Mucosa of gallbladder (tissue), 1 donor: ENCODE measurements around the gene EXD1. TPM values are rescaled to one million over a fixed set of nuclear protein-coding genes. Genes with fewer than 3 reads are reported as not detected.

Source experiments
- DNase-seq: peaks from one replicate; pipeline ENCODE4 v3.0.0-alpha.2; 2020; ENCODE audit warnings: low spot score
- total RNA-seq: library from RNA; stranded (reverse); gene quantifications from one replicate; pipeline ENCODE4 v1.2.1, GENCODE V29; 2021
- donor health status: DM: no; HTN: no; CAD: no.

EXD1 gene
- total RNA-seq, 1 donor from 2014 or later: 0.12 TPM

DNA sequence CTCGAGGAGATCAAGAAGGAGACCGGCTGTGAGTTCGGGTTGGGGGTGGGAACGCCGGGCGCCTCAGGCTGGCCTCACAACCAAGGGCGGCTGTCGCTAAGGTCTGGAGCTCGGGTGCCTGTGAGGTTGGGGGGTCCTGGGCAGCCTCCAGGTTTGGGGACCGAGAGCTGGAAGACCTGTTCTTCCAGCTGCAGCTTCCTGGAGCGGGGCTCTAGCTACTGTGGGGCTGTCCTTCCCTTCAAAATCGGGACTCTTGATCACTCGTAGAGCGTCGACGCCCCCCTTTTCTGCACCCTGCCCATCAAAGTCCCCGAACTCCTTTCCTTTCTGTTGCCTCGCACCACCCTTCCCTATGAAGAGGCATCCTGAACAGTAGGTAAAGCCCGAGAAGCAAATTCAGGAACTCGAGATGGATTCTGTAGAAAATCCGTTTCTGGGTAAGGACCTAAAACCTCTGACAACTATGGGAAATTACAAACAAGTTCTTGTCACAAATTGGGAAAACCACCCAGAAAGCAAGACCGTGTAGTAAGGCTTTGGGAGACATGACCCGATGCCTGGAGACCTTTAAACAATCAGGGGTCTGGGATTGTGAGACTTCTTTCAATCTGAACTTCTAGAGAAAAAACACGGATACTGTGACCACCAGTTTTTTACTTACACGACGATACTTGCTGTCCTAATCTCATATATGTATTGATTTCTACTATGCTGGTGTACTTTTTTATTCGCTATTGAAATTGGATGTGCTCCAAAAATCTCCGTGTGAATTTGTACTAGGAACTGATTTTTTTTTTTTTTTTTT, 1.1 kb upstream of the EXD1 start:
- DNase-seq: no peak

DNA sequence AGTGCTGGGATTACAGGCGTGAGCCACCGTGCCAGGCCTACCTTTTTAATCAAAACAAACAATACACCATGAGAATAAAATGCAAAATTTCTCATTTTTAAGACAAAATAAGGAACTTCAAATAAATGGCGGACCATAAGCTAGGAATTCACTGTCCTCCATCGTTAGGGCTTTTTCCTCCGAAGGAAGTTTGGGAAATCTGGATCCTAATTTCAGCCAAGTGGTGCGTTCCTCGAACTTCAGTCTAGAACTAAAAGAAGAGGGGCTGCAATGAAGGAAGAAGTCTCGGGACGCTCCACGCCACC, 260 bp downstream of the EXD1 start:
- DNase-seq: no peak

GRCh38 chr15:41219381-41219780, 11.2 kb downstream of the EXD1 start:
- DNase-seq: no peak

DNA sequence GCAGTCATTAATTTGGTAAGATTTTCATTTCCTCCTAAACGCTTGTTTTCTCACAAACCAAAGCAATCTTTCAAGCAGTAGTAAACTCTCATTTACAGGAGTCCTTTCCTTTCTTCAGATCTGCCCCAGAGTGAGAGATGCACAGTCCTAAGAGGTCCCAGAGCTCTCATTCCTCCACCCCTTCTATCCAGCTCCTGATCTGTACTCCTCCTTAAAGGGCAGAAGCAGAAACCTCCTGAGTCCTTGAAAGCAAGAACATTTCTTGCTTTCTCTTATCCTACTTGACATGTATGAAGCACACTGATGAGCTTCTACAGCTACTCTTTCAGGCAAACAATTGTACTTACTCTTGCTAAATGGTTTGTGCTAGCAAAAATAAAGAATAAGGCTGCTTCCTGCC, 11.7 kb downstream of the EXD1 start:
- no peak for DNase-seq

DNA sequence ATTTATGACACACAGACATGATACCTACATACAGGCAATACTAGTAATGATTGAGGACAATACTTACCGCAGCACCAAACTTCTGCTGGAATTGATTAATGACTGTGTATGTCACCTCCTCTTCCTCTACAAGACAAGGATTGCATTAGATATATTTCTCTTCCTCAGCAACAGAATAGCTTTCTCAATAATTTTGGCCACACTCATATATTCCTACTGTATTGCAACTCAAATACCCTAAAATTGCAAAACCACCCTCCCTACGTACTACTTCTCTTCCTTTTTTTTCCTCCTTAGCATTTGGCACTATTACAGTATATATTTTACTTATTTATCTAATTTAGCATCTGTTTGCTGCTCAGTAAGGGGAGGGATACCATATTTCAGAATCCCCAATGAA, 14.8 kb downstream of the EXD1 start:
- DNase-seq: no peak

- no peak for DNase-seq
Observed at GRCh38 chr15:41207687-41208448, 22.7 kb downstream of the EXD1 start.

DNA sequence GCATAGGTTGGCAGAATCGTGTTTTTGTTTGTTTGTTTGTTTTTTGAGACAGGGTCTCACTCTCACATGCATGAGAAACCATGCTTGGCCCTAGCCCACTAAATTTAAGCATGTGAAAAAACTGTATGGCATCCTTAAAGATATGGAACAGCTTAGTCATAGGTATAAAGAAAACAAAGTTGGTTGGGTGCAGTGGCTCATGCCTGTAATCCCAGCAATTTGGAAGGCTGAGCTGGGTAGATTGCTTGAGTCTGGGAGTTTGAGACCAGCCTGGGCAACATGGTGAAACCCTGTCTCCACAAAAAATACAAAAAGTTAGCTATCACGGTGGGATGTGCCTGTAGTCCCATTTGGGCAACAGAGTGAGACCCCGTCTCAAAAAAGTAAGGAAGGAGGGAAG, 25.2 kb downstream of the EXD1 start:
- no peak for DNase-seq

- DNase-seq: no peak
Observed at GRCh38 chr15:41203395-41203794, 27.2 kb downstream of the EXD1 start.

GRCh38 chr15:41199470-41199869, 31.1 kb downstream of the EXD1 start:
- no peak for DNase-seq

DNA sequence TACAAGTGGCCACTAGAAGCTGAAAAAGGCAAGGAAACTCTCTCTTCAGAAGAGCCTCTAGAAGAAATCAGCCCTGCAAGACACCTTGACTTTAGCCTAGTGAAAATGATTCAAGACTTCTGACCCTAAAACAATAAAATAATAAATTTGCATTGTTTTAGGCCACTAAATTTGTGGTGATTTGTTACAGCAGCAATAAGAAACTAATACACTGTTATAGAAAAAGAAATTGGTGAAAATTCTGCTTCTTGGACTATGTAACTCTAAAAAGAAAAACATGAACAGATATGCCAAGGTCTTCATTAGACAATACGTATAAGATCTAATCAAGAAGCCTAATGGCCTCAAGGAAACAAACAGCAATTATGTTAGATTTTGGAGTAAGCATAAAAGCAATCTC, 36.1 kb downstream of the EXD1 start:
- DNase-seq: no peak

- DNase-seq: no peak
Observed at GRCh38 chr15:41183581-41183980, 47.0 kb downstream of the EXD1 start.

DNA sequence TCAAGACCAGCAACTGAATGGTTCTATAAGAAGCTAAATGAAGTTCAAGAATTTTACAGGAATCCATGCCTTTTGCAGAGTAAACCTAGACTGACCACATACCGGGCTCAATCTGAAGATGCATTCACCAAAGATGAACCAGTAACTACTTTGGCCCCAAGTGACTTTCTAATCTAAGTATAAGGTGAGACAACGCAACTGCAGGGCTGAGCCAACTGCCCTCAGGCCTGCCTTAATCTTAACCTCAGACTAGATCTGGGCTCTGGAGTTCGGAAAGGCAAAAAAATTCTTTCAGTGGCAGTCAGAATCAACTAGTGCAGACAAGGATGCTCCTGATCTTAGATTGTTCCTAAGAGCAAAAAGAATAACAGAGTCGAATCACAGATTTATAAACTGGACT, 48.3 kb downstream of the EXD1 start:
- DNase-seq: no peak

DNA sequence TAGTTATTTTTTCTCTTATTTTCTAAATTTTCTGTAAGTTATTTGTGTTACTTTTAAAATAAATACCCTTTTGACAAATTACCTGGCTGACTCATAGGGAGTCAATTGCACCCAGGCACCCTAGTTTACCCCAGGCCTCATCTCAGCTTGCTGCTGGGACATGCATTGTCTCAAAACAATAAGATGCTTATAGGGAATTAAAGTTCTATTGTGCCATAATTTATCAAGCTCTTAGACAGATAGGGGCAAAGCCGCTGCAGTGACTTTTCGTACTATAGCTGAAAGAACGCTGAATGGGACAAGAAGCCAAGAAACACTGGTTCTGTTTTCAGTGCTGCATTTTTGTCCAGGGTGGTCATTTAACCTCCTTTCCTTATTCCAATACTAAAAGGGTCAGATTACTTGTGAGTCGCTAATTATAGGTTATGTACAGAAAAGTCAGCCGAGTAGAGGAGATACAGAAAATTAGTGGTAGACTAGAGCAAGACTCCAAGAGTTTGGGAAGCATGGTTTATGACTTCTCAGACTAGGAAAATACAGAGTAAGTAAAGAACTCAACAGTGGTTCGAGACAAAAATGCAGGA, 50.3 kb downstream of the EXD1 start:
- DNase-seq: no peak

- DNase-seq: no peak
Observed at GRCh38 chr15:41169781-41170180, 60.8 kb downstream of the EXD1 start.

GRCh38 chr15:41169086-41169485, 61.5 kb downstream of the EXD1 start:
- DNase-seq: no peak

DNA sequence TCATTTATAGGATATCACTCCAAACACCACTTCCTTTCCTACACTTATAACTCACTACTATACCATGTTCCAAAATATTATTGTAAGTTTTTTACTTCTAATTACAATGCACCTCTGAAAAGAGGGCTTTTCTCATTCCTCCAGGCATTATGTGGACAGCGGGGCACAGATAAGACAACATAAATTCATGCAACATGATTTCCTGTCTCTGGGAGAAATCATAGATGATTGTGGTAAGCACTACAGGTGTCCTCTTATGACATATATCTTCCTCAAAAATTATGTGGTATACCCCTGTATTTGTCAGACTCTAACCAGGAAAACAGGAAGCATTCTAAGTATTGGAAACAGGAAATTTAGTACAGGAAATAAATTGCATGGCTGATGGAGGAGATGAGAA, 68.8 kb downstream of the EXD1 start:
- no peak for DNase-seq

GRCh38 chr15:41161336-41161735, 69.2 kb downstream of the EXD1 start:
- DNase-seq: no peak

GRCh38 chr15:41160639-41161315, 69.8 kb downstream of the EXD1 start:
- DNase-seq: no peak

DNA sequence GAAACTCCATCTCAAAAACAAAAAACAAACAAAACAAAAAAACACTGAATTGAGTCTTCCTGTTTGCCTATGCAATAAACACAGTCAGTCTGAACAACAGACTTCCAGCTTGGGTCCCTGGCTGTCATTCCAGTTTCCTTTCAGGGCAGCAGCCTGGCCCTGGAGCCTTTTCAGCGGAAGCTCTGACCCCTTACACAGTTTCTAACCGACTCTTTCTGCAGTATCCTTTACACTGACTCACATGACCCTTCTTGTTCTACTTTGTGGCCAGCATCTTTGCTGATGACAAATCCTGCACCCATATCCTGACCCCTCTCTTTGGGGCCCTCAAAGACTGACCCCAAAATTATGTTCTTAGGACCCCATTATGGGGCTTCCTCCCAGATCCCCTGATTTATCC, 76.1 kb downstream of the EXD1 start:
- no peak for DNase-seq

DNA sequence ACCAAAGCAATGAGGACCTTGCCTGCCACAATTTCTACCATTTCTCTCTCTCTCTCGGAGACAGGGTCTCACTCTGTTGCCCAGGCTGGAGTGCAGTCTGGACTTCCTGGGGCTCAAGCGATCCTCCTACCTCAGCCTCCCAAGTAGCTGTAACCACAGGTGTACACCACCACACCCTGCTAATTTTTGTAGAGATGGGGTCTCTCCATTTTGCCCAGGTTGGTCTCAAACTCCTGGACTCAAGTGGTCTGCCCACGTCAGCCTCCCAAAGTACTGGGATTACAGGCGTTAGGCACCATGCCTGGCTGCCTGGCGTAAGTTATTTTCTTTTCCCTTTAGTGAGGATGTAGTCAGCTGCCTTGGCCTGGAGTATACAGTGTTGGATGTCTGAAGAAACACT, 76.8 kb downstream of the EXD1 start:
- DNase-seq: no peak

DNA sequence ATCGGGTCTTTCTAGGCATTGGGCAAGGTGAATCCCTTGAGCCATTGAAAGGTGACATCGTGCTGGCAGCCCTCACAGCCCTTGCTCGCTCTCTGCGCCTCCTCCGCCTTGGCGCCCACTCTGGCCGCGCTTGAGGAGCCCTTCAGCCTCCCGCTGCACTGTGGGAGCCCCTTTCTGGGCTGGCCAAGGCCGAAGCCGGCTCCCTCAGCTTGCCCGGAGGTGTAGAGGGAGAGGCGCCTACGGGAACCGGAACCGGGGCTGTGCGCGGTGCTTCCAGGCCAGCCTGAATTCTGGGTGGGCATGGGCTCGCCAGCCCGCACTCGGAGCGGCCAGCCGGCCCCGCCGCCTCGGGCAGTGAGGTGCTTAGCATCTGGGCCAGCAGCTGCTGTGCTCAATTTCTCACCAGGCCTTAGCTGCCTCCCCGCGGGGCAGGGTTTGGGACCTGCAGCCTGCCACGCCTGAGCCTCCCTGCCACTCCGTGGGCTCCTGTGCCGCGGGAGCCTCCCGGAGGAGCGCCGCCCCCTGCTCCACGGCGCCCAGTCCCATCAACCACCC, 79.0 kb downstream of the EXD1 start:
- DNase-seq: no peak

DNA sequence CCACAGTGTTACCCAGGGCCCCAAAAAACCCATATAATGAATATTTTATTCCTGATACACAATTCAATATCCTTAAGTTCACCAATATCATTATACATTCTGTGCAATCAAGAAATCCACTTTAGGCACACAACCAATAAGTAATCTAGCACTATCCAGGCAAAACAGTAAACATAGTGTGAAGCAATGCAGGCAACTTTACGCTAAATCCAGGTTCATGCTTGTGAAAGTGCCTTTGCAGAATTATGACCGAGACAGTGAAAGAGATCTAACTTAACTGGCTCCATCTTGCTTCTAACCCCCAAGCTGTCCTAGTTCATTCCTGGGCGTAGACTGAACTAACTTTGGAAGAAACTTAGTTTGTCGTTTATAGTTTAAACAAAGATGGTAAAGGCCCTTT, 80.3 kb downstream of the EXD1 start:
- no peak for DNase-seq
